Sigmoid colon (tissue), 4 donors: ENCODE data around the gene ATP1A2.

ENCODE experiments used
- CTCF ChIP-seq, 4 experiments: fragments of 450-650 bp in 3 of 4; fragments of 200-600 bp in 1 of 4; IDR thresholded peaks; one replicate each; pipeline ENCODE4 v1.5.1; 2016 to 2019; ENCODE audit warnings: antibody characterized with exemption in 4 of 4, mild to moderate bottlenecking in 3 of 4, moderate library complexity in 2 of 4
- EP300 ChIP-seq, 4 donors: sonication (generic); formaldehyde crosslinking; IDR thresholded peaks; one replicate each; pipeline ENCODE4 v1.6.1; 2017; ENCODE audit warnings: antibody characterized with exemption in 4 of 4
- POLR2AphosphoS5 ChIP-seq, 4 donors: sonication (generic); formaldehyde crosslinking; IDR thresholded peaks; one replicate each; pipeline ENCODE4 v1.6.1; 2017; ENCODE audit warnings: antibody characterized with exemption in 4 of 4

GRCh38 chr1:160177231-160177630 lies 61.7 kb downstream of the ATP1A2 start:
- TF ChIP-seq EP300 (IDR thresholded peaks at IDR 0.05) (no peak), CTCF (IDR thresholded peaks at IDR 0.05) (no peak), POLR2AphosphoS5 (IDR thresholded peaks at IDR 0.05) (no peak)
